GM18505 (cell line): ENCODE results near the gene SLC5A2.
A peak's percentile ranks its signal among the peaks of the same experiment; 100 is the strongest.
"Not testable (repeated sequence)": the region's sequence is repeated elsewhere in the genome, so short reads cannot be mapped to it uniquely, and the experiment has no call there.

ENCODE experiments used
- ATAC-seq: cut with Tn5 transposase; IDR thresholded peaks from one replicate; pipeline ENCODE4 v1.9.1; 2021; ENCODE audit not compliant: unreplicated experiment
- POLR2A ChIP-seq: IDR thresholded peaks from 4 replicates; pipeline ENCODE4 v1.6.1; 2011; ENCODE audit warnings: borderline replicate concordance; ENCODE audit not compliant: insufficient read depth, insufficient read length; ENCODE audit errors: extremely low read depth

SLC5A2 gene

DNA sequence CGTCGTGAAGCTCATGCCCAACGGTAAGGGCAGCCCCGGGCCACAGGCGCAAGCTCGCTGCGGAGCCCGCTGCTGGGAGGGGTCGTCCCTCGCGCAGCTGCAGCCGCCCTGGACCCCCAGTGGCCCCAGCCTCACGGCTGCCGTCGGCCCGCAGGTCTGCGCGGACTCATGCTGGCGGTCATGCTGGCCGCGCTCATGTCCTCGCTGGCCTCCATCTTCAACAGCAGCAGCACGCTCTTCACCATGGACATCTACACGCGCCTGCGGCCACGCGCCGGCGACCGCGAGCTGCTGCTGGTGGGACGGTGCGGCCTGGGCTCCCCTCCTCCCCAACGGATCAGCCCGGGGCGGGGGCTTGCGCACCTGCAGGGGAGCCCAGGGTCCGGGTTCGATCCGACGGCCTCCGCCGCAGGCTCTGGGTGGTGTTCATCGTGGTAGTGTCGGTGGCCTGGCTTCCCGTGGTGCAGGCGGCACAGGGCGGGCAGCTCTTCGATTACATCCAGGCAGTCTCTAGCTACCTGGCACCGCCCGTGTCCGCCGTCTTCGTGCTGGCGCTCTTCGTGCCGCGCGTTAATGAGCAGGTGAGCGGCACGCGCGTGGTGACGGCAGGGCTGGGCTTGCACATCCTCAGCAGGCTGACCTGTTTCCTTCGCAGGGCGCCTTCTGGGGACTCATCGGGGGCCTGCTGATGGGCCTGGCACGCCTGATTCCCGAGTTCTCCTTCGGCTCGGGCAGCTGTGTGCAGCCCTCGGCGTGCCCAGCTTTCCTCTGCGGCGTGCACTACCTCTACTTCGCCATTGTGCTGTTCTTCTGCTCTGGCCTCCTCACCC, 5.8 kb downstream of the SLC5A2 start:
- no peak for TF ChIP-seq POLR2A

DNA sequence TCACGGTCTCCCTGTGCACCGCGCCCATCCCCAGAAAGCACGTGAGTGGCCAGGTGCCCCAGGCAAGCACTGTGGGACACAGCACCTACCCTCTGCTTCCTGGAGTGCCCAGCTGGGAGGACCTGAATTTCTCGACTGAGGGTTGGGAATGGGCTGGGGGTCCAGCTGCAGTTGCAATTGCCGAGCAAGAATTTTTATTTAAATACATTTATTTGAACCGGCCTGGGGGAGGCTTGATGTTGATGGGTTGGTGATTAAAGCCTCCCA, 6.3 kb downstream of the SLC5A2 start:
- no peak for ATAC-seq
- peak; percentile 3 for TF ChIP-seq POLR2A

More for the DNA sequence above, 5.8 kb downstream of the SLC5A2 start:
- ATAC-seq, result no peak

DNA sequence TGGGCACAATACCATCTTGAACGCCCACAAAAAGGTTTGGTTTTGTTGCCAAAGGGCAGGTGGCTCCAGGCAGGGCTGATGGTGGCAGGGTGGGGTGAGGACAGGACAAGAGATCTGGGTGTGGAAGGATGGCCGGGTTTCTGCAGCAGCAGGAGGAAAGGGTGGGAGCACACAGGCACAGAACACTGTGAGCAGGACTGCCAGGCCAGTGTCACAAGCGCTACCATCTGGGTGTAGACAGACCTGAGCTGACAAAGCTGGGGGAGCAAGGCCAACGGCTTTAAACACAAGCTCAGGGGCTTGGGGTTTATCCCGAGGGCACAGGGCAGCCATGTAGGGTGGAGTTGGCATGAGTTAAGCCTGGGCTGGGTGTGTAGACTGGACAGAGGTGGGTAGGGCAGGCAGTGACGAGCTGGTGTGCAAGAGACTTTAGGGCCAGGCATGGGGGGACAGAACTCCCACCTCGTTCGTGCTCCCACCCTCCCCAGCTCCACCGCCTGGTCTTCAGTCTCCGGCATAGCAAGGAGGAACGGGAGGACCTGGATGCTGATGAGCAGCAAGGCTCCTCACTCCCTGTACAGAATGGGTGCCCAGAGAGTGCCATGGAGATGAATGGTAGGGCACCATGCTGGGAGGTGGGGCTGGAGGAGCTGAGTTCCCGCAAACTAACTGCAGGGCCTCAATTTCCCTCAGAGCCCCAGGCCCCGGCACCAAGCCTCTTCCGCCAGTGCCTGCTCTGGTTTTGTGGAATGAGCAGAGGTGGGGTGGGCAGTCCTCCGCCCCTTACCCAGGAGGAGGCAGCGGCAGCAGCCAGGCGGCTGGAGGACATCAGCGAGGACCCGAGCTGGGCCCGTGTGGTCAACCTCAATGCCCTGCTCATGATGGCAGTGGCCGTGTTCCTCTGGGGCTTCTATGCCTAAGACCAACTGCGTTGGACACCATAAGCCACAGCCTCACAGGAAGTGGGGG, 7.0 kb downstream of the SLC5A2 start:
- no peak for TF ChIP-seq POLR2A
- ATAC-seq, result no peak

DNA sequence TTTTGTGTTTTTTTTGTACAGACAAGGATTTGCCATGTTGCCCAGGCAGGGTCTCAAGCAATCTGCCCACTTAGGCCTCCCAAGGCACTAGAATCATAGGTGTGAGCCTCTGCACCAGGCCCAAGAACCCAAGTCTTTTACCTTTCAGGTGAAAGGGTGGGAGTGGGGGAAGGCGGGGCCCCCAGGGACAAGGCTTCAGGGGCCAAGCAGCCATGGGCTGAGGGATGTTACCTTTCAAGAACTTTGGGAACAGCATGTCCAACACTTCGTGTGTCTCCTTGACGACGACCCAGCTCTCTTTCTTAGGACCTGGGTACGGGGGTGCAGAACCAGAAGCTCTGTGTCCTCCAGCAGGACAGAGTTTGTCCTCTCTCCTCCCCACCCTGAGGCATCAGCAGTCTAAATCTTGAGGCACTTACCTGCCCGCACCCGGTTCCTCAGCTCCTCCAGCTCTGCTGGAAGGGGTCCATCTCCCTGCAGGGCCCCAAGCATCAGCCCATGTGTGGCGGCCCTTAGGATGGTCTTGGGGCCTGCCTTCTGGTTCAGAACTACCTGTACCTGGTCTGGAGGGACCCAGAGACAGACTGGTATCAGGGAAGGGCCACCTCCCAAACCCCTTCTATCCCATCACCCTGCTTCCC, 9.0 kb downstream of the SLC5A2 start:
- TF ChIP-seq POLR2A, result no peak
- ATAC-seq, result no peak

DNA sequence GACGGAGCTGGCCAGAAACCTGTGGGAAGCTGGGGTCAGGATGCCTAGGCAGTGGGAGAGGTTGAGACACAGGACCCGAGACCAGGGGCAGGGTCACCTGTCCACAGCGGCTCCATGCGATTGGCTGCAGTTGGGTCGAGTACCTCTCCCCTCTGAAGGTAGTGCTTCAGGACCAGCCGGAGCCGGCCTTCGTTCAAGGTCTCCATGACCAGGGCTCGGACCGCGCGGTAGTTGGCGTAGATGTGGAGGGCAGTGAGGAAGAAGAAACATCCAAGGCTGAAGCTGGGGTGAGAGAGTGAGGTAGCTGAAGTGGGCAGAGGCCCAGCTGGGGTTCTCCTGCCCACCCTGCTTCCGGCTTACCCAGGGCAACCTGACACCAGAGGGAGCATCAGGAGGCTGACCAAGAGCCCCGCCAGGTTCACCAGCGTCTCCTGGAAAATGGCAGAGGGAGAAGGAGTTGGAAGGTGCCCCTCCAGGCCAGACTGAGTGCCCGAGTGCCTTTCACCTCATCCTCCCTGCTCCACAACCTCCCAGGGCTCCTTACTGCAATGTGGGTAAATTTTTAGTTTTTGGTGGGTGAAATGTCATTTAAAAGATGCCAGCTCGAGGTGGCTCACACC, 10.7 kb downstream of the SLC5A2 start:
- no peak for TF ChIP-seq POLR2A
- ATAC-seq, result no peak

DNA sequence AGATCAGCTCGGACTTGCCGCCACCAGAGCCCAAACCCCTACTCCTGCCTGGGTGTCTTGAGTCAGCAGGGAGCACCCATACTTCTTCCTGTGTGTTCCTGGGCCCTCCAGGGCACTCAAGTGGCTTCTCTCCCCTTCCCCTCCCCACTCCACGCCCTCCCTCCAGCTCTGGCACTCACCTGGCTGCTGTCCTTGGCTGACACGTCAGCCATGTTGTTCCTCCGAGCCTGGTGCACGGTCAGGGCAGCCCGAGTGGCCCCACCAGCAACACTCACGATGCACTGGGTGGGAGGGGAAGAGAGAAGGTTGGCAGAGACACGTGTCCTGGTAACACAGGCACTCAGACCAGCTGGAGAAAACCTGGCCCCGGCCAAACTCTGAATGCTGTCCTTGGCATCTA, 13.7 kb downstream of the SLC5A2 start:
- no peak for ATAC-seq
- no peak for TF ChIP-seq POLR2A

DNA sequence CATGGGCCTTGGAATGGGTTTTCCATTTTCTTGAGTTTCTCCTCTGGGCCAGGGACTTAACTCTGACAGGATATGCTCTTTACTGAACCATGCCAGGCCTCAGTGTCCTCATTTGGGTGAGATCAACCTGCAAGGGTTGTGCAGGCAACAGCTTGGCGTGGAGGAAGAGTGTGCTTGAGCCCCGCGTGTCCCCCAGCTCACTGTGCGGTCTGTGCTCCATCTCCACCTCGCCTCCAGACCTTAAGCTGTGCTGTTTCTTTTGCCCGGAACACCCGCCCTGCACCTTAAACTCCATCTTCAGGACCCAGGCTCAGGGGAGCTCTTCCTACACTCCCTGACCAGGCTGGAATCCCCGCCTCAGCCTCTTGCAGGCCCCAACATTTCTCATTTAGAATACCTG, 15.6 kb downstream of the SLC5A2 start:
- no peak for TF ChIP-seq POLR2A
- ATAC-seq, result no peak

DNA sequence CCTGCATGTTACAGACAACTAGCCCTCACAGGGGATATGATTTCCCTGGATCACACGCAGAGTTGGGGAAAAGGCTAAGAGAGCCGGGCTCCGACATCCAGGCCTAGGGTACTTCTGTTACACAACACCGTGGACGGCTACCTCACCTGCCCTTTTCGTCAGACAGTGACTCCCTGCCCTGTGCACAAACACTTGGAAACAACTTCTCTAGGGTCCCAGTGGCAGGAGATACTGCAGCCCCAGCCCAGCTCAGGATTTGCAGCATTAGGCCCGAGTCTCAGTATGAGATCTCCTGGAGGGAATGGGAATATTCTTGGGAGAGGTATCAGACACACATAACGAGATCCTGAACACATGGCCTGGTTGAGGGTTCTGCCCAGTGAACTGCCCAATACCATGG, 17.0 kb downstream of the SLC5A2 start:
- TF ChIP-seq POLR2A, result no peak
- ATAC-seq, result no peak

DNA sequence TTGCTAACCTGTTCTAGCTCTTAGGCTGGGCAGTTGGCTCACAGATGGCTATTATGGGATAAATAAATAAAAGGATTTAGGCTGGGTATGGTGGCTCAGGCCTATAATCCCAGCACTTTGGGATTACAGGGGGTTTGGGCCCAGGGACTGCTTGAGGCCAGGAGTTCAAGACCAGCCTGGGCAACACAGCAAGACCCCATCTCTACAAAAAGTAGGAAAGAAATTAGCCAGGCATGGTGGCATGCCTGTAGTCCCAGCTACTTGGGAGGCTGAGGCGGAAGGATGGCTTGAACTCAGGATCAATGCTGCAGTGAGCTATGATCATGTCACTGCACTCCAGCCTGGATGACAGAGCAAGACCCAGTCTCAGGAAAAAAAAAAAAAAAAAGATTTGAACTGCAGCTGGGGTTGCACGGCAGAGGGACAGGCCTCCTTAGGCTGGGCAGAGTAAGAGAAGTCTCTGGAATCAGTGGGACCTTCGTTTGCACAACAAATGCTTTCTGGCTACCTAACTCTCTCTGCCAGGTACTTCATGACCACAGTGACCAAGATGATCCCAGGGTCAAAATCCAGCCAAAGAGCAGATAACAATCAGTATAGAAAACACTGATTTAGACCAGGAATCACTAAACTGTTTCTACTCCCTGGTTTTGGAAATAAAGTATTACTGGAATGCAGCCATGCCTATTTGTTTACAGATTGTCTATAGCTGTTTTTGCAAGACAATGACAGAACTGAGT, 18.5 kb downstream of the SLC5A2 start:
- no peak for TF ChIP-seq POLR2A
- no peak for ATAC-seq

DNA sequence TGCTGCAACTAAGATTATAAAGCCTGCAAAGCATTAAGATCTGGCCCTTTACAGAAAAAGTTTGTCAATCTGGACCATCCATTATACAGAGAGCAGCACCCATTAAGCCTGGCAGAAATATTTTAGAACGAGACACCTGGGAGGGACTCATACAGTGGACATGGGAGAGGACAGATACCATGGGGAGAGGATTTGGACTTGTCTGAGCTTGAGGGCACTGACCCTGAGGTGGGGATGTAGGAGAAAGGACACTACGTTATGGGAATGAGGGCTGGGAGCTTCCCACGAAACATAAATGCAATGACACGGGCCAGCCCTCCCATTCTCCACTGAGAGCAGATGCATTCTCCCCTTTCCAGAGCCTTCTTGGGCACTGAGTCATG, 19.0 kb downstream of the SLC5A2 start:
- no peak for TF ChIP-seq POLR2A
- ATAC-seq, result no peak

DNA sequence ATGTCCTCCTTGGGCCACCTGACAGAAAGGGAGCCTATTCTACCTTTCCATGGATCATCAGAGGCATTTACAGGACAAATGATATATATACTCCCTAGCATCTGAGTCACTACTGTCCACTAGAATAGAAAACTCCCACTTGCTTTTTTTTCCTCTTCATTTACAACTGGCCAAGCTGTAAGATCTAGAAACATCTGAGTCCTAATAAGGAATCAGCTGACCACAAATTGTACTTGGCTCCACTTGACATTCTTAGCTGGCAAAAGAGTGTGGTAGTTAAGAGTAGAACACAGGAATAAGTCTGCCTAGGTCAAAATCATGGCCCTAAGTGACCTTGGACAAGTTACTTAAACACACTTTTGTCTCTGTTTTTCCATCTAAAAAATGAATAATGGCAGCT, 20.1 kb downstream of the SLC5A2 start:
- ATAC-seq, result no peak
- TF ChIP-seq POLR2A, result no peak

DNA sequence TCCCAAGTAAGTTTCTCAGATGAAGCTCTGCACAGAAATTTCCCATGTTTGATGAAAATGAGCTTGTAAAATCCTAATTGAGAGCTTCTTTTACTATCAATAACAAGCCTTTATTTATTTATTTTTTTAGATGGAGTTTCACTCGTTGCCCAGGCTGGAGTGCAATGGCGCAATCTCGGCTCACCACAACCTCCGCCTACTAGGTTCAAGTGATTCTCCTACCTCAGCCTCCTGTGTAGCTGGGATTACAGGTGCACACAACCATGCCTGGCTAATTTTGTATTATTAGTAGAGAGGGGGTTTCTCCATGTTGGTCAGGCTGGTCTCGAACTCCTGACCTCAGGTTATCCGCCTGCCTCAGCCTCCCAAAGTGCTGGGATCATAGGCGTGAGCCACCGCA, 20.6 kb downstream of the SLC5A2 start:
- ATAC-seq, result not testable (repeated sequence)

DNA sequence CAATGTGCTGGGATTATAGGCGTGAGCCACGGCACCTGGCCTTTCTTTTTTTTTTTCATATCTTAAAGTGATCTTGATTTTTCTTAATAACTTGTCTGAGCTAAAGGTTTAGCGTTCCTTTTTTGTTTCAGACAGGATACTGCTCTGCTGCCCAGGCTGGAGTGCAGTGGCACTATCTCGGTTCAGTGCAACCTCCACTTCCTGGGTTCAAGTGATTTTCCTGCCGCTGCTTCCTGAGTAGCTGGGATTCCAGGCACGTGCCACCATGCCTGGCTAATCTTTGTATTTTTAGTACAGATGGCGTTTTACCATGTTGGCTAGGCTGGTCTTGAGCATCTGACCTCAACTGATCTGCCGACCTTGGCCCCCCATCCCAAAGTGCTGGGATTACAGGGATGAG, 21.2 kb downstream of the SLC5A2 start:
- TF ChIP-seq POLR2A, result no peak
- ATAC-seq, result no peak
